Measurements from ENCODE around the gene SH3BP1. TPM values are rescaled to one million over a fixed set of nuclear protein-coding genes. Genes with fewer than 3 reads are reported as not detected.

Gene SH3BP1
- total and polyA plus RNA-seq, 12 donors, result 0.50 to 9.3 (median 2.0) TPM

GRCh38 chr22:37629928-37630327 is 9.5 kb upstream of the SH3BP1 start:
- 93% methylated on average over 10 of the region's 10 CpGs for WGBS, 2 donors
- Histone ChIP-seq H3K4me3 (no peak overlapping the region), H3K27ac (no peak overlapping the region), H3K4me1 (peaks cover 33 to 66% (median 58%) of the 10 kb centered on the region in 9 donors), H3K36me3 (peaks cover 0 to 65% (median 7%) of the 10 kb centered on the region in 9 donors), H3K27me3 (no peaks in the 10 kb centered on the region), H3K9me3 (no peaks in the 10 kb centered on the region)
- intact Hi-C loops (cut with DNase I), result loop anchor here in 3 of 10 donors (5.0 to 10.0 kb wide), 3 partner anchors 52 to 235 kb away; no protein-coding TSS in a partner anchor
- no peak for ATAC-seq
- DNase-seq, result no peak
- no peak for TF ChIP-seq CTCF (IDR thresholded peaks at IDR 0.05)

- Histone ChIP-seq H3K27ac (peak overlapping the region in 5 of 10 donors; percentile 19 to 96 (median 87)), H3K36me3 (peaks cover 0 to 55% (median 7%) of the 10 kb centered on the region in 9 donors), H3K4me3 (no peak overlapping the region), H3K9me3 (no peaks in the 10 kb centered on the region), H3K27me3 (no peaks in the 10 kb centered on the region), H3K4me1 (peaks cover 29 to 69% (median 55%) of the 10 kb centered on the region in 9 donors)
- WGBS, 2 donors, result 82 to 87% methylated on average over 9 of the region's 9 CpGs
- TF ChIP-seq CTCF (IDR thresholded peaks at IDR 0.05), result no peak
- ATAC-seq, result no peak
- intact Hi-C loops (cut with DNase I), result no loop called here
- no peak for DNase-seq
Measured at GRCh38 chr22:37630839-37631435, 8.5 kb upstream of the SH3BP1 start.

DNA sequence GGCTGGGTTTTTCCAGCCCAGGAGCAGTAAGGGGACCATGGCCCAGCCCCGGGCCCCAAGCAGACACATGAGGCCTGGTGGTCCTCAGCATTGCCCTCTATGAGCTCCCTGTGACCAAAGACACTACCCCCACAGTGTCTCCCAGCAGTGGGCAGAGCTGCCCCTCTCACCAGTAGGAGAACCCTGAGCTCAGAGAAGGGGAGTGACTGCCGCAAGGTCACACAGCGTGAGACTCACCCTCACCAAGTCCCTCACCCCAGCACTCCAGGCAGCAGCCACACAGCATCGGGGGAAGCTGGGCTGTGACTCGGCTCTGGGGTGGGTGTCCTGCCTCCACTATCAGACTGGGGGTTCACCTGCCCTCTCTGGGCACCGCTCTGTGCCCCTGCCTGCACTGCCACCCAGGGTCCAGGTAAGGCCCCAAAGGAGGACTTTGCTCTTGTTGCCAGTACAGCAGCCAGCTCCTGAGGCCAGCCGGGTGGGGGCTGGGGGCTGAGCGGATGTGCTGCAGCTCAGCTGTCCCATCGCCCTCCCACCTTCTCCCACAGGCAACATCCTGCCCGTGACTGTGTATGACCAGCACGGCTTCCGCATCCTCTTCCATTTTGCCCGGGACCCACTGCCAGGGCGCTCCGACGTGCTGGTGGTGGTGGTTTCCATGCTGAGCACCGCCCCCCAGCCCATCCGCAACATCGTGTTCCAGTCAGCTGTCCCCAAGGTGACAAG is 7.9 kb upstream of the SH3BP1 start:
- peaks cover 0 to 52% (median 7%) of the 10 kb centered on the region in 9 donors for H3K36me3 ChIP-seq
- H3K4me1 ChIP-seq, result peaks cover 24 to 69% (median 49%) of the 10 kb centered on the region in 9 donors

More for the DNA sequence above, 7.9 kb upstream of the SH3BP1 start:
- no peaks in the 10 kb centered on the region for H3K27me3 ChIP-seq
- H3K4me3 ChIP-seq, result peak overlapping the region in 1 of 10 donors; percentile 6
- no peaks in the 10 kb centered on the region for H3K9me3 ChIP-seq
- no peak for DNase-seq
- 79 to 83% methylated on average over 19 of the region's 19 CpGs for WGBS, 2 donors
- no peak for ATAC-seq
- no peak for TF ChIP-seq CTCF (IDR thresholded peaks at IDR 0.05)
- intact Hi-C loops (cut with DNase I), result no loop called here
- H3K27ac ChIP-seq, result peak overlapping the region in 7 of 10 donors; percentile 5 to 96 (median 51)

Measured in heart right ventricle (tissue), 16 donors.